ENCODE results near the gene TIMP1. TPM values are rescaled to one million over a fixed set of nuclear protein-coding genes. Genes with fewer than 3 reads are reported as not detected.

TIMP1 gene
- total RNA-seq, 1 experiment from 2014 or later: 143 TPM

DNA sequence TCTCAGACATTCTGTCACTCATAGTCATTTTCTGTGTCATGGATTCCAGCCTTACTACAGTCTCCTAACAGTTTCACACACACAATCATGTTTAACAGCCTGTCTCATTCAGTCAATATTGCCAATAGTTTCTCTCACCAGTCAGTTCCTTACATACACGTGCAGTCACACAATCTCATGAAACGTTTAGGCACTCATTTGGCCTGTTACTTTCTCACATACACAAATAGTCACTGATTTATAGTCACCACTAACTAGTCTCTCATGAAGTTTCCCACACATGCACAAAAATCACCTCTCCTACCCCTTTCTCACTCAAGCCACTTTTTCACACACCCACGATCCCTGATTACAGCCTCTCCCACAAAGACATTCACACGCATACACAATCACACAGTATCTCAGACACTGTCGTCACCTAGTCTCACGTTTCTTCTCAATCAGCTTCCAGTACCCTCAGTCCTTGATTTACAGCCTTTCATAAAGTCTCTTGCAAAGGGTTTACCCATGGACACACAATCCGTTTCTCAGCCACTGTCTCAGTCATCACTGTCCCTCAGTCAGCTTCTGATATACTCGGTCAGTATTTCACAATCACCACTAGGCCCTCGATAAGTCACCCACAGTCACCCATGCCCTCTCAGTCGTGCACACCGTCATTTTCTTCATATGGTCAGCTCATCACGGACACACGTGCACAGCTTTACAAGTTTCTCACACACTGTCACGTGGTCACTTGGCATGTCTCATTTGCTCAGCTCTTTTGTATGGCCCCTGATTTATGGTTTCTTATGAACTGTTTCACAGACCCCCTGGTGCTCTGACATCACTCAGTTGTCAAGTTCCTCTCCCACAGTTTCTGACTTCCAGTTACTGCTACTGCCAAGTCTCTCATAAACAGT is 51.7 kb downstream of the TIMP1 start:
- Mint-ChIP-seq H3K4me3 (ENCODE audit: low read depth, unreplicated experiment) (no peak overlapping the region), H3K36me3 (ENCODE audit: insufficient read depth, unreplicated experiment) (peaks cover 5% of the 10 kb centered on the region), H3K27ac (ENCODE audit: unreplicated experiment) (no peak overlapping the region), H3K9me3 (ENCODE audit: low read depth, unreplicated experiment) (no peaks in the 10 kb centered on the region), H3K4me1 (ENCODE audit: low read depth, unreplicated experiment) (peaks cover 7% of the 10 kb centered on the region), H3K27me3 (ENCODE audit: unreplicated experiment) (no peaks in the 10 kb centered on the region)
- TF ChIP-seq, protein P1, sequence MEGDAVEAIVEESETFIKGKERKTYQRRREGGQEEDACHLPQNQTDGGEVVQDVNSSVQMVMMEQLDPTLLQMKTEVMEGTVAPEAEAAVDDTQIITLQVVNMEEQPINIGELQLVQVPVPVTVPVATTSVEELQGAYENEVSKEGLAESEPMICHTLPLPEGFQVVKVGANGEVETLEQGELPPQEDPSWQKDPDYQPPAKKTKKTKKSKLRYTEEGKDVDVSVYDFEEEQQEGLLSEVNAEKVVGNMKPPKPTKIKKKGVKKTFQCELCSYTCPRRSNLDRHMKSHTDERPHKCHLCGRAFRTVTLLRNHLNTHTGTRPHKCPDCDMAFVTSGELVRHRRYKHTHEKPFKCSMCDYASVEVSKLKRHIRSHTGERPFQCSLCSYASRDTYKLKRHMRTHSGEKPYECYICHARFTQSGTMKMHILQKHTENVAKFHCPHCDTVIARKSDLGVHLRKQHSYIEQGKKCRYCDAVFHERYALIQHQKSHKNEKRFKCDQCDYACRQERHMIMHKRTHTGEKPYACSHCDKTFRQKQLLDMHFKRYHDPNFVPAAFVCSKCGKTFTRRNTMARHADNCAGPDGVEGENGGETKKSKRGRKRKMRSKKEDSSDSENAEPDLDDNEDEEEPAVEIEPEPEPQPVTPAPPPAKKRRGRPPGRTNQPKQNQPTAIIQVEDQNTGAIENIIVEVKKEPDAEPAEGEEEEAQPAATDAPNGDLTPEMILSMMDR (IDR thresholded peaks at IDR 0.05; ENCODE audit: unreplicated experiment): no peak
- intact Hi-C loops (cut with micrococcal nuclease; ENCODE audit: unreplicated experiment): no loop called here
- CTCF ChIA-PET: no interaction called here
- DNase-seq: no peak
- BruUV-seq (replicated peaks): no TSS peak

DNA sequence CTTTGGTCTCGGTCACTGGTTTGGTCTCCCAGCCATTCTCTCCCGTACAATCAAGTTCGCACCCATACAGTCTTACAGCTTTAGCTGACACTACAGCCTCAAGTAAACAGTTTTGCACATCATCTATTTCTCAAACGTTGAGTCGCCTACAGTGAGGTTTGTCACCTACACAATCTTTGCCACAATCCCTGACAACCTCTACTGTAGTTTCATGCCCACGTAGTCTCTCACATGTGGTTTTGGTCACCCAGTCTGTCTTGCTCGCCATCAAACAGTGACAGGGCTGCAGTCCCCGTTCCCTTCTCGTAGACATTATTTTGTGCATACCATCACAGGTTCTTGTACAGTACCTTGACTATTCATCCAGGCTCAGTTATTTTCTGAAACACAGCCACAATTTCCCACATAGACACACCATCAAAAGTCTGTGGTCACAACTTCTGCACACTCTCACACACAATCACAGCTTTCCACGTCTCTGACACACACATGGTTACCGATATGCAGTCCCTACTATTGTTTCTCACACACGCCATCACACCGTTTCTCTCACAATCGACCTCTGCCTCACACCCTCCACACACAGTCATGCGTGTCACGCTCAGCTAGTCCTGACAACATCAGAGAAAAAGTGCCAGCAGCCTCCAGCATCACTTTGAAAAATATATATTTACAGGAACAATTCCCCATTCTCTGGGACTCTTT is 52.8 kb downstream of the TIMP1 start:
- Mint-ChIP-seq H3K36me3 (ENCODE audit: insufficient read depth, unreplicated experiment) (peaks cover 16% of the 10 kb centered on the region), H3K9me3 (ENCODE audit: low read depth, unreplicated experiment) (no peaks in the 10 kb centered on the region), H3K27ac (ENCODE audit: unreplicated experiment) (no peak overlapping the region), H3K27me3 (ENCODE audit: unreplicated experiment) (no peaks in the 10 kb centered on the region), H3K4me1 (ENCODE audit: low read depth, unreplicated experiment) (peaks cover 7% of the 10 kb centered on the region), H3K4me3 (ENCODE audit: low read depth, unreplicated experiment) (no peak overlapping the region)
- no TSS peak for BruUV-seq (replicated peaks)
- TF ChIP-seq, protein P1 (IDR thresholded peaks at IDR 0.05; ENCODE audit: unreplicated experiment): no peak
- intact Hi-C loops (cut with micrococcal nuclease; ENCODE audit: unreplicated experiment): no loop called here
- no peak for DNase-seq
- CTCF ChIA-PET: no interaction called here

Small RNA genes within 50 kb of the gene (microRNA-seq; reads per million reads assigned to microRNA genes)
- gene MIR4769: not detected

Other genes with a start within 250 kb of the TIMP1 start
- not detected in 2 replicates for gene ZNF157, start 211.9 kb upstream of the TIMP1 start, total RNA-seq (2022)
- gene ZNF41, start 99.2 kb upstream of the TIMP1 start, total RNA-seq (2022): 10.8 and 12.2 TPM in 2 replicates
- gene ARAF, start 21.2 kb upstream of the TIMP1 start, total RNA-seq (2022): 79.2 and 84.4 TPM in 2 replicates
- 0.21 TPM in 1 of 2 replicates, not detected in the other for gene SYN1, start 37.4 kb downstream of the TIMP1 start, total RNA-seq (2022)
- 1.2 and 1.4 TPM in 2 replicates for gene CFP, start 47.5 kb downstream of the TIMP1 start, total RNA-seq (2022)
- gene ELK1, start 68.1 kb downstream of the TIMP1 start, total RNA-seq (2022): 42.4 and 43.9 TPM in 2 replicates
- gene UXT, start 76.7 kb downstream of the TIMP1 start, total RNA-seq (2022): 112 and 116 TPM in 2 replicates

Measured in Calu3 (cell line).